HCT116 (cell line): ENCODE results near the gene FLVCR2.

Source experiments
- CBX3 ChIP-seq: IDR thresholded peaks from 2 replicates; pipeline ENCODE4 v1.6.1; 2012; ENCODE audit warnings: low read depth
- CTCF ChIP-seq, 3 experiments: fragments of 200-600 bp in 1 of 3; sonication (generic) in 1 of 3; IDR thresholded peaks in 2 of 3; conservative IDR thresholded peaks in 1 of 3; 2 replicates each; pipeline ENCODE4 v1.5.1; 2012 to 2017; ENCODE audit warnings: low read depth in 2 of 3, low read length in 2 of 3, antibody characterized with exemption in 1 of 3, borderline replicate concordance in 1 of 3, control low read depth in 1 of 3, mild to moderate bottlenecking in 1 of 3, mixed read lengths in 1 of 3, mixed run types in 1 of 3, moderate library complexity in 1 of 3; ENCODE audit not compliant: insufficient read depth in 1 of 3
- EZH2 ChIP-seq: fragments of 200-600 bp; sonication (generic); IDR thresholded peaks from 2 replicates; pipeline ENCODE4 v1.6.1; 2017; ENCODE audit warnings: antibody characterized with exemption, mixed run types
- JUND ChIP-seq: IDR thresholded peaks from 2 replicates; pipeline ENCODE4 v1.6.1; 2012
- MAX ChIP-seq: IDR thresholded peaks from 2 replicates; pipeline ENCODE4 v1.6.1; 2012
- POLR2A ChIP-seq: IDR thresholded peaks from 2 replicates; pipeline ENCODE4 v1.7.0; 2011; ENCODE audit warnings: borderline replicate concordance; ENCODE audit not compliant: insufficient read depth, insufficient read length; ENCODE audit errors: extremely low read depth
- POLR2AphosphoS5 ChIP-seq: IDR thresholded peaks from 2 replicates; pipeline ENCODE4 v1.6.1; 2011; ENCODE audit warnings: mild to moderate bottlenecking, low read depth, low read length, moderate library complexity
- RAD21 ChIP-seq: IDR thresholded peaks from 2 replicates; pipeline ENCODE4 v1.6.1; 2012; ENCODE audit warnings: low read depth, mild to moderate bottlenecking
- REST ChIP-seq: IDR thresholded peaks from 2 replicates; pipeline ENCODE4 v1.6.1; 2012; ENCODE audit warnings: low read depth
- YY1 ChIP-seq: IDR thresholded peaks from 2 replicates; pipeline ENCODE4 v1.6.1; 2011; ENCODE audit warnings: low read length, low read depth, moderate library complexity, mild to moderate bottlenecking; ENCODE audit not compliant: insufficient replicate concordance; ENCODE audit errors: extremely low read depth
- ZBTB33 ChIP-seq: IDR thresholded peaks from 2 replicates; pipeline ENCODE4 v1.6.1; 2011; ENCODE audit warnings: mild to moderate bottlenecking, low read length, moderate library complexity; ENCODE audit not compliant: insufficient replicate concordance; ENCODE audit errors: extremely low read depth
- ZNF274 ChIP-seq: fragments of 200-500 bp; sonication (Bioruptor generic); IDR thresholded peaks from 2 replicates; pipeline ENCODE4 v1.6.1; 2014; ENCODE audit warnings: mild to moderate bottlenecking, low read depth, low read length, inconsistent platforms

GRCh38 chr14:75626863-75627262 lies 48.4 kb downstream of the FLVCR2 start:
- no peak for TF ChIP-seq POLR2AphosphoS5
- TF ChIP-seq CTCF (IDR thresholded peaks at IDR 0.05 in 2 of 3, conservative IDR thresholded peaks at IDR 0.05 in 1 of 3; ENCODE audit: borderline replicate concordance in 1 of 3, insufficient read depth in 1 of 3, low read depth in 2 of 3, low read length in 2 of 3) = no peak
- TF ChIP-seq MAX = no peak
- TF ChIP-seq POLR2A = no peak
- no peak for TF ChIP-seq JUND
- no peak for TF ChIP-seq EZH2
- no peak for TF ChIP-seq REST
- no peak for TF ChIP-seq ZBTB33
- no peak for TF ChIP-seq RAD21
- no peak for TF ChIP-seq CBX3
- no peak for TF ChIP-seq ZNF274
- TF ChIP-seq YY1 = no peak
